ENCODE measurements around the gene NR5A2.

DNA sequence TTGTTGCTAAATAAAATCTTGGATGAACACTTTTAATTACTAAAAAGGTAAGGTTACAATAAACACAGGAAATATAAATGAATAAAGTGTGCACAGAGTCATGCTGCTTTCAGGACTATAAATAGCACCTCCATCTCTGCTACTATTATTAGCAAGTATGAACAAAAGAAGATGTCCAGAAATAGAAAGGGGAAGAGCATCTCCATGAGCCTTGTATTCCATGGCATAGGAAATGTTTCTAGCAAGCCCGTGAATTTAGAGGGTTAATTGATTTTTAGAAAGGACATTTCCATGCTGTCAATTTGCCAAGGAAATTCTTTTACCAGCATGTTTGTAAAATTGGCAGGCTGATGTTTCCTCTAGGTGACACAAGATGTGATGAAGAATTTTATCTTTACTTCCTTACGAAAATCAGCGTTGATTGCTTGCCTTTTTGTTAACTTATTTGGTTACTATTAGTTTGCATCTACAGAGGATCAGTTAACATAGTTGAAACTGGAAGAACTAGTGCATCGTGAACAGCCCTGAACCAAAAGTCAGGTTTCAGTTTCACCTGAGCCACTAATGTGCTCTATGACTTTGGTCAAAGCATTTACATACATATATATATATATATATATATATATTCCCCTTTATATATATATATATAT, 45.3 kb downstream of the NR5A2 start:
- TF ChIP-seq, protein P1, sequence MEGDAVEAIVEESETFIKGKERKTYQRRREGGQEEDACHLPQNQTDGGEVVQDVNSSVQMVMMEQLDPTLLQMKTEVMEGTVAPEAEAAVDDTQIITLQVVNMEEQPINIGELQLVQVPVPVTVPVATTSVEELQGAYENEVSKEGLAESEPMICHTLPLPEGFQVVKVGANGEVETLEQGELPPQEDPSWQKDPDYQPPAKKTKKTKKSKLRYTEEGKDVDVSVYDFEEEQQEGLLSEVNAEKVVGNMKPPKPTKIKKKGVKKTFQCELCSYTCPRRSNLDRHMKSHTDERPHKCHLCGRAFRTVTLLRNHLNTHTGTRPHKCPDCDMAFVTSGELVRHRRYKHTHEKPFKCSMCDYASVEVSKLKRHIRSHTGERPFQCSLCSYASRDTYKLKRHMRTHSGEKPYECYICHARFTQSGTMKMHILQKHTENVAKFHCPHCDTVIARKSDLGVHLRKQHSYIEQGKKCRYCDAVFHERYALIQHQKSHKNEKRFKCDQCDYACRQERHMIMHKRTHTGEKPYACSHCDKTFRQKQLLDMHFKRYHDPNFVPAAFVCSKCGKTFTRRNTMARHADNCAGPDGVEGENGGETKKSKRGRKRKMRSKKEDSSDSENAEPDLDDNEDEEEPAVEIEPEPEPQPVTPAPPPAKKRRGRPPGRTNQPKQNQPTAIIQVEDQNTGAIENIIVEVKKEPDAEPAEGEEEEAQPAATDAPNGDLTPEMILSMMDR (IDR thresholded peaks at IDR 0.05) = no peak
- no peak for TF ChIP-seq POLR2A (IDR thresholded peaks at IDR 0.05)
- TF ChIP-seq POLR2AphosphoS5 (IDR thresholded peaks at IDR 0.05) = no peak
- TF ChIP-seq EP300 (IDR thresholded peaks at IDR 0.05) = no peak
